GM12878 (cell line): ENCODE data around the gene BRAF. TPM values are rescaled to one million over a fixed set of nuclear protein-coding genes. Genes with fewer than 3 reads are reported as not detected.

Source experiments
- ATAC-seq: fragments of 200-7000 bp; cut with Tn5 transposase; 3 replicates; pipeline ENCODE4 v1.9.1; 2020; ENCODE audit warnings: mild to moderate bottlenecking, moderate library complexity
- BruUV-seq: library from RNA; stranded (reverse); fragments of 400-500 nt; replicated peaks from 2 replicates; lab custom pipeline; 2021; lab: Mats Ljungman, UMichigan
- CTCF ChIA-PET: fragments of 300-600 bp; sonication (Branson Sonifier 250); formaldehyde crosslinking; extraction: SDS; loops from one replicate; lab custom pipeline; 2021; ENCODE audit warnings: inconsistent platforms; lab: Yijun Ruan, JAX
- POLR2A ChIA-PET: fragments of 350-600 bp; formaldehyde crosslinking; extraction: SDS; loops from one replicate; lab custom pipeline; 2021; ENCODE audit warnings: inconsistent platforms; lab: Charles Lee
- RAD21 ChIA-PET: fragments of 300-600 bp; sonication (Branson Sonifier 250); formaldehyde crosslinking; loops from one replicate; lab custom pipeline; 2023; ENCODE audit warnings: antibody characterized with exemption; ENCODE audit not compliant: unreplicated experiment; lab: Charles Lee
- SMC1A ChIA-PET: fragments of 300-600 bp; sonication (Branson Sonifier 250); formaldehyde crosslinking; loops from one replicate; lab custom pipeline; 2023; ENCODE audit not compliant: unreplicated experiment, uncharacterized antibody; lab: Charles Lee
- DNase-seq: peaks from one replicate; pipeline ENCODE4 v3.0.0-alpha.2; 2011; ENCODE audit warnings: low read depth, low spot score
- FAIRE-seq: peaks from 3 replicates; lab custom pipeline; 2011; peaks lifted over from hg19 to GRCh38; lab: Jason Lieb, UNC
- H2AFZ ChIP-seq: 2 replicates; pipeline ENCODE4 v1.6.0; 2011; ENCODE audit warnings: low read depth, low read length, control low read depth; ENCODE audit not compliant: control insufficient read depth
- H3K27ac ChIP-seq: 2 replicates; pipeline ENCODE4 v1.5.1; 2011; ENCODE audit warnings: control low read depth; ENCODE audit not compliant: control insufficient read depth, insufficient read depth
- H3K27me3 ChIP-seq, 2 experiments: replicated peaks in 1 of 2; 2 replicates each; pipeline versions ENCODE4 v1.6.0 to v1.6.1; 2011; ENCODE audit warnings: low read length in 1 of 2; ENCODE audit not compliant: control insufficient read depth in 2 of 2, insufficient read depth in 2 of 2
- H3K36me3 ChIP-seq, 2 experiments: 2 replicates each; pipeline ENCODE4 v1.5.1; 2011; ENCODE audit warnings: low read length in 1 of 2; ENCODE audit not compliant: control insufficient read depth in 2 of 2, insufficient read depth in 2 of 2
- H3K4me1 ChIP-seq: 2 replicates; pipeline ENCODE4 v1.6.1; 2011; ENCODE audit warnings: mild to moderate bottlenecking, low read length, moderate library complexity, mixed read lengths; ENCODE audit not compliant: control insufficient read depth, insufficient read depth
- H3K4me2 ChIP-seq: 2 replicates; pipeline ENCODE4 v1.6.0; 2011; ENCODE audit warnings: control low read depth; ENCODE audit not compliant: control insufficient read depth, insufficient read depth
- H3K4me3 ChIP-seq: fragments of 200-600 bp; sonication (generic); 2 replicates; pipeline ENCODE4 v1.5.1; 2016
- H3K79me2 ChIP-seq: 2 replicates; pipeline ENCODE4 v1.6.0; 2011; ENCODE audit warnings: low read length; ENCODE audit not compliant: control insufficient read depth, insufficient read depth
- H3K9ac ChIP-seq: 2 replicates; pipeline ENCODE4 v1.8.0; 2011; ENCODE audit warnings: low read length, control low read depth, mixed read lengths; ENCODE audit not compliant: control insufficient read depth, insufficient read depth
- H3K9me3 ChIP-seq: replicated peaks from 3 replicates; pipeline ENCODE4 v1.5.1; 2011; ENCODE audit warnings: mild to moderate bottlenecking, low read length; ENCODE audit not compliant: control insufficient read depth, insufficient read depth
- H4K20me1 ChIP-seq: 2 replicates; pipeline ENCODE4 v1.6.0; 2011; ENCODE audit not compliant: control insufficient read depth, insufficient read depth
- CEBPB ChIP-seq, 2 experiments: fragments of 150-350 bp in 1 of 2; IDR thresholded peaks; 2 replicates each; pipeline ENCODE4 v1.6.1; 2012 to 2014; ENCODE audit warnings: low read depth in 2 of 2, low read length in 2 of 2, borderline replicate concordance in 1 of 2, inconsistent platforms in 1 of 2
- NFXL1 ChIP-seq: fragments of 450-650 bp; IDR thresholded peaks from 2 replicates; pipeline ENCODE4 v1.6.1; 2017; ENCODE audit warnings: antibody characterized with exemption, mild to moderate bottlenecking, borderline replicate concordance
- PML ChIP-seq: IDR thresholded peaks from 2 replicates; pipeline ENCODE4 v1.6.1; 2012; ENCODE audit warnings: low read length, inconsistent platforms
- POLR2A ChIP-seq: IDR thresholded peaks from 2 replicates; pipeline ENCODE4 v1.6.1; 2011; ENCODE audit warnings: low read depth, mild to moderate bottlenecking, low read length
- RB1 ChIP-seq: fragments of 450-650 bp; formaldehyde crosslinking; IDR thresholded peaks from 2 replicates; pipeline ENCODE4 v1.6.1; 2017; ENCODE audit warnings: mild to moderate bottlenecking, borderline replicate concordance
- SMARCA5 ChIP-seq: fragments of 450-650 bp; IDR thresholded peaks from 2 replicates; pipeline ENCODE4 v1.6.1; 2017; ENCODE audit warnings: mild to moderate bottlenecking
- SRF ChIP-seq, 2 experiments: IDR thresholded peaks; 2 replicates each; pipeline ENCODE4 v1.6.1; 2011; ENCODE audit warnings: low read depth in 2 of 2, low read length in 2 of 2, mild to moderate bottlenecking in 1 of 2, moderate library complexity in 1 of 2
- SUZ12 ChIP-seq: fragments of 200-600 bp; sonication (generic); IDR thresholded peaks from one replicate; pipeline ENCODE4 v1.6.1; 2018; ENCODE audit warnings: antibody characterized with exemption, mild to moderate bottlenecking; ENCODE audit not compliant: unreplicated experiment
- WGBS: methylation state at CpG from one replicate; pipeline ENCODE4 v1.1.6; 2016; ENCODE audit warnings: low lambda C conversion rate; ENCODE audit not compliant: insufficient replicate concordance, insufficient coverage; ENCODE audit errors: missing lambda C conversion rate; 5-methylcytosine and 5-hydroxymethylcytosine counted together
- in situ Hi-C: fragments of 300-500 bp; cut with MboI; formaldehyde crosslinking; loops from 9 replicates; pipeline ENCODE4 v1.14.3; 2018; ENCODE audit warnings: mixed read lengths
- intact Hi-C: fragments of 100-400 bp; cut with micrococcal nuclease; formaldehyde crosslinking; loops from one replicate; pipeline ENCODE4 v1.14.2; 2022; ENCODE audit not compliant: unreplicated experiment
- polyA plus RNA-seq, 11 experiments: library from polyadenylated mRNA; depleted of rRNA in 4 of 11; unstranded in 6 of 11; stranded (reverse) in 5 of 11; fragments of >200 nt; fragmentation: Nextera tagmentation in 4 of 11; fragmentation: Illumina TruSeq in 1 of 11; extraction: Ambion mirVana in 4 of 11; extraction: Trizol in 1 of 11; gene quantifications; 1 replicate in 1 of 11; 2 replicates in 10 of 11; pipeline versions ENCODE4 v1.2.1 to v1.2.3, GENCODE V29; 2011 to 2016; ENCODE audit warnings: inconsistent platforms in 2 of 11, missing spikeins in 2 of 11, low read depth in 1 of 11
- total RNA-seq, 4 experiments: library from RNA; depleted of rRNA in 3 of 4; stranded (reverse); fragments of >200 nt in 3 of 4; fragmentation: Illumina TruSeq in 1 of 4; extraction: Trizol in 1 of 4; gene quantifications; 2 replicates each; pipeline versions ENCODE4 v1.2.1 to v1.2.3, GENCODE V29; 2013 to 2021
- TF ChIP-seq, protein P1 (sequence below): fragments of 450-650 bp; IDR thresholded peaks from 2 replicates; pipeline ENCODE4 v1.6.1; 2017; ENCODE audit warnings: mild to moderate bottlenecking, moderate library complexity
- TF ChIP-seq, protein P2 (sequence below): IDR thresholded peaks from 2 replicates; pipeline ENCODE4 v1.6.1; 2012; ENCODE audit warnings: low read depth, low read length, improper control_type of control experiment
- TF ChIP-seq, protein P3 (sequence below): IDR thresholded peaks from 2 replicates; pipeline ENCODE4 v1.6.1; 2012; ENCODE audit warnings: improper control_type of control experiment, low read depth, low read length; ENCODE audit not compliant: insufficient replicate concordance

Gene BRAF
- total and polyA plus RNA-seq, 10 of the 15 experiments (the other 5 are each of a cell fraction or from before 2014, with no cell fraction given), result 2.6 to 31.0 (median 10.6) TPM

DNA sequence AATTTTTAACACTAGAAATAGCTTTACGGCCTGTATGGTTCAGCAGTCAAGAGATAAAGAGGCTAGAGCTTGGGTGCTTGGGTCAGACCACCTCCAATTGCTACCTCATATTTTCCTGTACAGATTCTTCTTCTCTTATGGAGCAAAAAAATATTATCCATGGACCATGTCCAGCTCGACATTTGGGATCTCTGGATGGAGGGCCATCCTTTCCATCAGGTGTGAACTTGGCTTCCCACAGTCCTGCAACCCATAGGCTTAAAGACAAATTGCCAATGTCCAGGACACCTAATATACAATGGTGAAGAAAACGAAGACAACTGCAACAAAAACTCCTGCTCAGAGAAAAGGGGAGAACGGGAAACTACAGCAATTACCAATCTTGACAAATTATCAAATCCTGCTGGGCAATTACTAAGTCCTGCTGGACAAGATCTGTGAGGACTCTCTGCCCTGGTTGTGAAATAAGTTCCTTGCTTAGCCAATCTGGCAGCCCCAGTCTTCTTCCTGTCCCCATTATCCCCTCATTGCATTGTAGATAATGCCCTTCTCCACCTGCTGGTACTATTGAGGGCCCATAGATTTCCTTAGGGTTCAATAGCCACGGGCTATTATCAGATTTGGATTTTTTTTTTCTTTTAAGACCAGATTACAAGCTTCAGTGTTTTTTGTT is 42.0 kb upstream of the BRAF start:
- RAD21 ChIA-PET, result no interaction called here

More for the DNA sequence above, 42.0 kb upstream of the BRAF start:
- Histone ChIP-seq H3K9me3 (no peaks in the 10 kb centered on the region), H3K9ac (no peak overlapping the region), H3K4me3 (no peak overlapping the region), H3K79me2 (no peaks in the 10 kb centered on the region), H3K27me3 (no peaks in the 10 kb centered on the region), H3K4me1 (no peaks in the 10 kb centered on the region), H4K20me1 (no peaks in the 10 kb centered on the region), H3K36me3 (no peaks in the 10 kb centered on the region), H3K4me2 (no peak overlapping the region), H3K27ac (no peak overlapping the region), H2AFZ (no peak overlapping the region)
- no peak for FAIRE-seq
- ChIA-PET POLR2A (no interaction called here), SMC1A (no interaction called here), CTCF (interaction anchor here (1.3 kb wide), 1 partner anchor 156 kb away, joined by 4 read pairs; no protein-coding TSS in a partner anchor)
- intact Hi-C loops (no loop called here), in situ Hi-C loops (no loop called here)
- 18% methylated on average over 5 of the region's 5 CpGs for WGBS
- ATAC-seq, result 0 out of 3 replicates have a peak, but pooled peaks have one; percentile 21
- TF ChIP-seq, protein P1, sequence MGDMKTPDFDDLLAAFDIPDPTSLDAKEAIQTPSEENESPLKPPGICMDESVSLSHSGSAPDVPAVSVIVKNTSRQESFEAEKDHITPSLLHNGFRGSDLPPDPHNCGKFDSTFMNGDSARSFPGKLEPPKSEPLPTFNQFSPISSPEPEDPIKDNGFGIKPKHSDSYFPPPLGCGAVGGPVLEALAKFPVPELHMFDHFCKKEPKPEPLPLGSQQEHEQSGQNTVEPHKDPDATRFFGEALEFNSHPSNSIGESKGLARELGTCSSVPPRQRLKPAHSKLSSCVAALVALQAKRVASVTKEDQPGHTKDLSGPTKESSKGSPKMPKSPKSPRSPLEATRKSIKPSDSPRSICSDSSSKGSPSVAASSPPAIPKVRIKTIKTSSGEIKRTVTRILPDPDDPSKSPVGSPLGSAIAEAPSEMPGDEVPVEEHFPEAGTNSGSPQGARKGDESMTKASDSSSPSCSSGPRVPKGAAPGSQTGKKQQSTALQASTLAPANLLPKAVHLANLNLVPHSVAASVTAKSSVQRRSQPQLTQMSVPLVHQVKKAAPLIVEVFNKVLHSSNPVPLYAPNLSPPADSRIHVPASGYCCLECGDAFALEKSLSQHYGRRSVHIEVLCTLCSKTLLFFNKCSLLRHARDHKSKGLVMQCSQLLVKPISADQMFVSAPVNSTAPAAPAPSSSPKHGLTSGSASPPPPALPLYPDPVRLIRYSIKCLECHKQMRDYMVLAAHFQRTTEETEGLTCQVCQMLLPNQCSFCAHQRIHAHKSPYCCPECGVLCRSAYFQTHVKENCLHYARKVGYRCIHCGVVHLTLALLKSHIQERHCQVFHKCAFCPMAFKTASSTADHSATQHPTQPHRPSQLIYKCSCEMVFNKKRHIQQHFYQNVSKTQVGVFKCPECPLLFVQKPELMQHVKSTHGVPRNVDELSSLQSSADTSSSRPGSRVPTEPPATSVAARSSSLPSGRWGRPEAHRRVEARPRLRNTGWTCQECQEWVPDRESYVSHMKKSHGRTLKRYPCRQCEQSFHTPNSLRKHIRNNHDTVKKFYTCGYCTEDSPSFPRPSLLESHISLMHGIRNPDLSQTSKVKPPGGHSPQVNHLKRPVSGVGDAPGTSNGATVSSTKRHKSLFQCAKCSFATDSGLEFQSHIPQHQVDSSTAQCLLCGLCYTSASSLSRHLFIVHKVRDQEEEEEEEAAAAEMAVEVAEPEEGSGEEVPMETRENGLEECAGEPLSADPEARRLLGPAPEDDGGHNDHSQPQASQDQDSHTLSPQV, result no peak
- TF ChIP-seq CEBPB (IDR thresholded peaks at IDR 0.05; ENCODE audit: borderline replicate concordance in 1 of 2, low read depth in 2 of 2, low read length in 2 of 2) (no peak), SRF (IDR thresholded peaks at IDR 0.05; ENCODE audit: low read depth in 2 of 2, low read length in 2 of 2) (no peak), SUZ12 (no peak), SMARCA5 (no peak), NFXL1 (no peak), RB1 (no peak), POLR2A (no peak), PML (no peak)
- TF ChIP-seq, protein P2, sequence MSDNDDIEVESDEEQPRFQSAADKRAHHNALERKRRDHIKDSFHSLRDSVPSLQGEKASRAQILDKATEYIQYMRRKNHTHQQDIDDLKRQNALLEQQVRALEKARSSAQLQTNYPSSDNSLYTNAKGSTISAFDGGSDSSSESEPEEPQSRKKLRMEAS, result no peak
- TF ChIP-seq, protein P3, sequence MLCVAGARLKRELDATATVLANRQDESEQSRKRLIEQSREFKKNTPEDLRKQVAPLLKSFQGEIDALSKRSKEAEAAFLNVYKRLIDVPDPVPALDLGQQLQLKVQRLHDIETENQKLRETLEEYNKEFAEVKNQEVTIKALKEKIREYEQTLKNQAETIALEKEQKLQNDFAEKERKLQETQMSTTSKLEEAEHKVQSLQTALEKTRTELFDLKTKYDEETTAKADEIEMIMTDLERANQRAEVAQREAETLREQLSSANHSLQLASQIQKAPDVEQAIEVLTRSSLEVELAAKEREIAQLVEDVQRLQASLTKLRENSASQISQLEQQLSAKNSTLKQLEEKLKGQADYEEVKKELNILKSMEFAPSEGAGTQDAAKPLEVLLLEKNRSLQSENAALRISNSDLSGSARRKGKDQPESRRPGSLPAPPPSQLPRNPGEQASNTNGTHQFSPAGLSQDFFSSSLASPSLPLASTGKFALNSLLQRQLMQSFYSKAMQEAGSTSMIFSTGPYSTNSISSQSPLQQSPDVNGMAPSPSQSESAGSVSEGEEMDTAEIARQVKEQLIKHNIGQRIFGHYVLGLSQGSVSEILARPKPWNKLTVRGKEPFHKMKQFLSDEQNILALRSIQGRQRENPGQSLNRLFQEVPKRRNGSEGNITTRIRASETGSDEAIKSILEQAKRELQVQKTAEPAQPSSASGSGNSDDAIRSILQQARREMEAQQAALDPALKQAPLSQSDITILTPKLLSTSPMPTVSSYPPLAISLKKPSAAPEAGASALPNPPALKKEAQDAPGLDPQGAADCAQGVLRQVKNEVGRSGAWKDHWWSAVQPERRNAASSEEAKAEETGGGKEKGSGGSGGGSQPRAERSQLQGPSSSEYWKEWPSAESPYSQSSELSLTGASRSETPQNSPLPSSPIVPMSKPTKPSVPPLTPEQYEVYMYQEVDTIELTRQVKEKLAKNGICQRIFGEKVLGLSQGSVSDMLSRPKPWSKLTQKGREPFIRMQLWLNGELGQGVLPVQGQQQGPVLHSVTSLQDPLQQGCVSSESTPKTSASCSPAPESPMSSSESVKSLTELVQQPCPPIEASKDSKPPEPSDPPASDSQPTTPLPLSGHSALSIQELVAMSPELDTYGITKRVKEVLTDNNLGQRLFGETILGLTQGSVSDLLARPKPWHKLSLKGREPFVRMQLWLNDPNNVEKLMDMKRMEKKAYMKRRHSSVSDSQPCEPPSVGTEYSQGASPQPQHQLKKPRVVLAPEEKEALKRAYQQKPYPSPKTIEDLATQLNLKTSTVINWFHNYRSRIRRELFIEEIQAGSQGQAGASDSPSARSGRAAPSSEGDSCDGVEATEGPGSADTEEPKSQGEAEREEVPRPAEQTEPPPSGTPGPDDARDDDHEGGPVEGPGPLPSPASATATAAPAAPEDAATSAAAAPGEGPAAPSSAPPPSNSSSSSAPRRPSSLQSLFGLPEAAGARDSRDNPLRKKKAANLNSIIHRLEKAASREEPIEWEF, result no peak
- no peak for DNase-seq
- no TSS peak for BruUV-seq
